Spleen (tissue), 7 donors: ENCODE data around the gene CYP11A1.

Source experiments
- CTCF ChIP-seq, 11 experiments: fragments of 200-600 bp in 7 of 11; fragments of 450-650 bp in 4 of 11; sonication (generic) in 4 of 11; IDR thresholded peaks in 8 of 11; conservative IDR thresholded peaks in 3 of 11; 1 replicate in 7 of 11; 2 replicates in 4 of 11; pipeline versions ENCODE4 v1.4.0 to v1.8.0; 2016 to 2021; ENCODE audit warnings: antibody characterized with exemption in 11 of 11, inconsistent platforms in 4 of 11, mild to moderate bottlenecking in 1 of 11
- POLR2A ChIP-seq, 3 donors: fragments of 450-650 bp; IDR thresholded peaks; one replicate each; pipeline ENCODE4 v1.5.1; 2017; ENCODE audit warnings: antibody characterized with exemption in 3 of 3, mild to moderate bottlenecking in 1 of 3
- POLR2AphosphoS5 ChIP-seq, 3 donors: sonication (generic); formaldehyde crosslinking; IDR thresholded peaks; one replicate each; pipeline ENCODE4 v1.5.1; 2017; ENCODE audit warnings: antibody characterized with exemption in 3 of 3
- donor health status: DM: no; HTN: no; CAD: no; lungs with moderate emphysema.
- donor health status: DM: no; HTN: no; CAD: no.
- donor health status: DM: no; HTN: no; CAD: no.

DNA sequence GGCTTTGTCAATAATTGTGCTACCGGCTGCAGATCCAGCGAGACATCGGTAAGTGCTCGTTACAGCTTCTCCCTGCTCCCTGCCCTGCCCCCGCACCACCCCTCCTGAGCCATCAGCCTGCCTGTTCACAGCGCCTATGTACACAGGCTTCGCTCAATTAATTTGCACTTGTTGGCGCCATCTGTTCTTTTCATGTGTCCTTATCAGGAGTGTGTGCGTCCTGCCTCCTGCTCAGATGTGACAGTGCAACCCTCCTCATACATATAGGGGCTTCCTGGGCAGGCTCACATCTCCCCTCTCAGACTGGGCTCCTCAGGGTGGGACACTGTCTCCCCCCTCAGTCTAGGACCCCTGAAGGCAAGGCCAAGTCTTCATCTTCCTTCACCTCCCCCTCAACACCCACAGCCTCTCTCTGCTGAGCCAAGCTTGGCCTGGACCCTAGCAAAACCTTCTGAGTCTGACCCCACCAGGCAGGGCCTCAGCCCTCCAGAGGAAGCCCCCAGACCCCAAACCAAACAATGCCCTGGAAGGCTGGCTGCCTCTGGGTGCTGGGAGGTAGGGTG lies 54.9 kb downstream of the CYP11A1 start:
- TF ChIP-seq CTCF (IDR thresholded peaks at IDR 0.05 in 8 of 11, conservative IDR thresholded peaks at IDR 0.05 in 3 of 11), result no peak
- no peak for TF ChIP-seq POLR2AphosphoS5 (IDR thresholded peaks at IDR 0.05)
- TF ChIP-seq POLR2A (IDR thresholded peaks at IDR 0.05), result no peak
